ENCODE data around the gene DDX10.

- TF ChIP-seq CTCF (IDR thresholded peaks at IDR 0.05) (no peak), POLR2A (IDR thresholded peaks at IDR 0.05) (no peak)
These were observed 257.4 kb downstream of the DDX10 start for GRCh38 chr11:108922241-108922640.
